Spleen (tissue), 11 donors: ENCODE results near the gene HTR4. TPM values are rescaled to one million over a fixed set of nuclear protein-coding genes. Genes with fewer than 3 reads are reported as not detected.

ENCODE experiments used
- DNase-seq: peaks from one replicate; pipeline ENCODE4 v3.0.0-alpha.2; 2020
- H3K27ac ChIP-seq, 8 donors: fragments of 200-600 bp; sonication (generic) in 7 of 8; 1 replicate in 4 of 8; 2 replicates in 4 of 8; pipeline versions ENCODE4 v1.5.0 to v1.8.0; 2016 to 2021; ENCODE audit warnings: inconsistent platforms in 4 of 8, mild to moderate bottlenecking in 4 of 8, moderate library complexity in 1 of 8
- H3K27me3 ChIP-seq, 7 donors: fragments of 200-600 bp; sonication (generic) in 6 of 7; replicated peaks in 1 of 7; 1 replicate in 4 of 7; 2 replicates in 3 of 7; pipeline versions ENCODE4 v1.5.0 to v1.8.0; 2016 to 2021; ENCODE audit warnings: inconsistent platforms in 3 of 7, mild to moderate bottlenecking in 1 of 7
- H3K36me3 ChIP-seq, 6 donors: fragments of 200-600 bp; sonication (generic) in 5 of 6; 1 replicate in 4 of 6; 2 replicates in 2 of 6; pipeline versions ENCODE4 v1.5.0 to v1.8.0; 2016 to 2021; ENCODE audit warnings: inconsistent platforms in 2 of 6
- H3K4me1 ChIP-seq, 6 donors: fragments of 200-600 bp; sonication (generic) in 5 of 6; 1 replicate in 3 of 6; 2 replicates in 3 of 6; pipeline versions ENCODE4 v1.5.0 to v1.8.0; 2016 to 2021; ENCODE audit warnings: inconsistent platforms in 3 of 6
- H3K4me3 ChIP-seq, 8 donors: fragments of 200-600 bp; sonication (generic) in 7 of 8; 1 replicate in 4 of 8; 2 replicates in 4 of 8; pipeline versions ENCODE4 v1.5.0 to v1.8.0; 2016 to 2021; ENCODE audit warnings: inconsistent platforms in 4 of 8, mild to moderate bottlenecking in 4 of 8, moderate library complexity in 2 of 8
- H3K9me3 ChIP-seq, 8 donors: fragments of 200-600 bp; sonication (generic) in 7 of 8; 1 replicate in 4 of 8; 2 replicates in 4 of 8; pipeline versions ENCODE4 v1.5.0 to v1.8.0; 2016 to 2021; ENCODE audit warnings: inconsistent platforms in 4 of 8
- POLR2A ChIP-seq, 3 donors: fragments of 450-650 bp; IDR thresholded peaks; one replicate each; pipeline ENCODE4 v1.5.1; 2017; ENCODE audit warnings: antibody characterized with exemption in 3 of 3, mild to moderate bottlenecking in 1 of 3
- POLR2AphosphoS5 ChIP-seq, 3 donors: sonication (generic); formaldehyde crosslinking; IDR thresholded peaks; one replicate each; pipeline ENCODE4 v1.5.1; 2017; ENCODE audit warnings: antibody characterized with exemption in 3 of 3
- WGBS, 5 donors: extraction: QIAGEN DNeasy Blood & Tissue Kit in 3 of 5; methylation state at CpG; one replicate each; pipeline versions ENCODE4 v1.1.5 to v1.1.7; 2013 to 2018; 5-methylcytosine and 5-hydroxymethylcytosine counted together
- intact Hi-C: fragments of 100-400 bp; cut with DNase I; formaldehyde crosslinking; loops from one replicate; pipeline ENCODE4 v1.15.0; 2023; ENCODE audit warnings: low total_unique reads
- polyA plus RNA-seq, 3 donors: library from polyadenylated mRNA; stranded (reverse); fragments of 200-250 nt; gene quantifications; one replicate each; pipeline ENCODE4 v1.2.1, GENCODE V29; 2013
- total RNA-seq, 7 donors: library from RNA; depleted of rRNA in 3 of 7; stranded (reverse); fragments of >200 nt in 3 of 7; fragmentation: NEBNext Ultra II Directional in 4 of 7; extraction: Animal tissue kit (Norgen Biotek cat#: 25700) in 4 of 7; gene quantifications; one replicate each; pipeline versions ENCODE4 v1.1.0 to v1.2.1, GENCODE V29; 2016 to 2021
- TF ChIP-seq, protein P1 (sequence below), 11 experiments: fragments of 200-600 bp in 7 of 11; fragments of 450-650 bp in 4 of 11; sonication (generic) in 4 of 11; IDR thresholded peaks in 8 of 11; conservative IDR thresholded peaks in 3 of 11; 1 replicate in 7 of 11; 2 replicates in 4 of 11; pipeline versions ENCODE4 v1.4.0 to v1.8.0; 2016 to 2021; ENCODE audit warnings: antibody characterized with exemption in 11 of 11, inconsistent platforms in 4 of 11, mild to moderate bottlenecking in 1 of 11
- donor health status: healthy with polysubstance abuse.
- donor health status: DM: no; HTN: no; CAD: no; lungs with moderate emphysema.
- donor health status: DM: no; HTN: no; CAD: no.
- donor health status: Bipolar disorder and iron deficiency.
- donor health status: healthy.
- donor health status: DM: no; HTN: no; CAD: no.
- donor health status: DM: yes; HTN: yes; CAD: no.

Gene HTR4
- total and polyA plus RNA-seq, 10 donors, result 0.03 to 0.79 (median 0.41) TPM; not detected in 5

DNA sequence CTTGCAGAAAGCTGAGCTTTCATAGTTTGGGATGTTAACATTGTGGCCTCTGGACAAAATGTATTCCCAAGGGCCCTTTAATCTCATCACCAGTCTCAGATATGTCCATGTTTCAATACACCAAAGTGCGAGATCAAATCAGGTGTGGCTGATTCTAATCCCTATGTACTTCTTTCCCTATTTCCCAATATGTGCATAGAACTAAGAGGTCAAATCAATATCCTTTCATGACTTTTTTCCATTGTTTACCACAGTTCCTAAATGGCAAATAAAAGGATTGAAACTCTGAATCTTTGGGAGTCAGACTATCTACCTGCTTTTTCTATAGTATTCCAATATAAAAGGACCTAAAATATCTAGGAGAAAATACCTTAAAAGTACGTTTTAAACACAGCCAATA, 165.6 kb downstream of the HTR4 start:
- intact Hi-C loops, result no loop called here

DNA sequence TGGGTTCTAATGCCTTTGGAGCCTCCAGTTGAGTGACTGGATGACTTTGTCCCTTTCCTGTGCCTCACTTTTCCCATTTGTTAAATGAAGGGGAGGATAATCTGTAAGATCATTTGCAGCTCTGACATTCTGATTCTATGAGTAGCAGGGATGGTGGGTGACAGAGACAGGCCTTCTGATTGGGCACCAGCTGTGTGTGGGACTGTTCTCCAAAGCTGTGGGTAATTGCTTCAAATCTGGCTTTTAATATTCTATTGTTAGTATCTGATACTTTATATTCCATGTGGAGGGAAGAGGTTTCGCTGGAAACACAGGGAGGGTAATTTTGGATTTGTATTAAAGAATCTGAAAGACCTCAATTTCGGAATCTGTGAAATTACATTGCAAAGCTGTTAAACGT, 167.9 kb downstream of the HTR4 start:
- H3K27me3 ChIP-seq, result peaks cover 0 to 27% (median 0%) of the 10 kb centered on the region in 7 donors
- no peak overlapping the region for H3K27ac ChIP-seq
- no peaks in the 10 kb centered on the region for H3K36me3 ChIP-seq
- no peak overlapping the region for H3K4me3 ChIP-seq
- peaks cover 0 to 7% (median 3%) of the 10 kb centered on the region in 6 donors for H3K4me1 ChIP-seq
- TF ChIP-seq POLR2A (IDR thresholded peaks at IDR 0.05) (no peak), POLR2AphosphoS5 (IDR thresholded peaks at IDR 0.05) (no peak)
- TF ChIP-seq, protein P1, sequence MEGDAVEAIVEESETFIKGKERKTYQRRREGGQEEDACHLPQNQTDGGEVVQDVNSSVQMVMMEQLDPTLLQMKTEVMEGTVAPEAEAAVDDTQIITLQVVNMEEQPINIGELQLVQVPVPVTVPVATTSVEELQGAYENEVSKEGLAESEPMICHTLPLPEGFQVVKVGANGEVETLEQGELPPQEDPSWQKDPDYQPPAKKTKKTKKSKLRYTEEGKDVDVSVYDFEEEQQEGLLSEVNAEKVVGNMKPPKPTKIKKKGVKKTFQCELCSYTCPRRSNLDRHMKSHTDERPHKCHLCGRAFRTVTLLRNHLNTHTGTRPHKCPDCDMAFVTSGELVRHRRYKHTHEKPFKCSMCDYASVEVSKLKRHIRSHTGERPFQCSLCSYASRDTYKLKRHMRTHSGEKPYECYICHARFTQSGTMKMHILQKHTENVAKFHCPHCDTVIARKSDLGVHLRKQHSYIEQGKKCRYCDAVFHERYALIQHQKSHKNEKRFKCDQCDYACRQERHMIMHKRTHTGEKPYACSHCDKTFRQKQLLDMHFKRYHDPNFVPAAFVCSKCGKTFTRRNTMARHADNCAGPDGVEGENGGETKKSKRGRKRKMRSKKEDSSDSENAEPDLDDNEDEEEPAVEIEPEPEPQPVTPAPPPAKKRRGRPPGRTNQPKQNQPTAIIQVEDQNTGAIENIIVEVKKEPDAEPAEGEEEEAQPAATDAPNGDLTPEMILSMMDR (IDR thresholded peaks at IDR 0.05 in 8 of 11, conservative IDR thresholded peaks at IDR 0.05 in 3 of 11), result no peak
- H3K9me3 ChIP-seq, result no peaks in the 10 kb centered on the region
- no peak for DNase-seq
- intact Hi-C loops, result no loop called here
- 74 to 90% (median 81%) methylated on average over 3 of the region's 3 CpGs for WGBS, 5 donors

More for the DNA sequence above, 165.6 kb downstream of the HTR4 start:
- Histone ChIP-seq H3K4me3 (no peak overlapping the region), H3K27me3 (peaks cover 0 to 12% (median 0%) of the 10 kb centered on the region in 7 donors), H3K9me3 (no peaks in the 10 kb centered on the region), H3K4me1 (no peaks in the 10 kb centered on the region), H3K36me3 (no peaks in the 10 kb centered on the region), H3K27ac (no peak overlapping the region)
- DNase-seq, result no peak
- 60 to 80% (median 76%) methylated on average over 2 of the region's 2 CpGs for WGBS, 5 donors
- TF ChIP-seq POLR2A (IDR thresholded peaks at IDR 0.05), result no peak
- TF ChIP-seq, protein P1 (IDR thresholded peaks at IDR 0.05 in 8 of 11, conservative IDR thresholded peaks at IDR 0.05 in 3 of 11), result no peak
- TF ChIP-seq POLR2AphosphoS5 (IDR thresholded peaks at IDR 0.05), result no peak

DNA sequence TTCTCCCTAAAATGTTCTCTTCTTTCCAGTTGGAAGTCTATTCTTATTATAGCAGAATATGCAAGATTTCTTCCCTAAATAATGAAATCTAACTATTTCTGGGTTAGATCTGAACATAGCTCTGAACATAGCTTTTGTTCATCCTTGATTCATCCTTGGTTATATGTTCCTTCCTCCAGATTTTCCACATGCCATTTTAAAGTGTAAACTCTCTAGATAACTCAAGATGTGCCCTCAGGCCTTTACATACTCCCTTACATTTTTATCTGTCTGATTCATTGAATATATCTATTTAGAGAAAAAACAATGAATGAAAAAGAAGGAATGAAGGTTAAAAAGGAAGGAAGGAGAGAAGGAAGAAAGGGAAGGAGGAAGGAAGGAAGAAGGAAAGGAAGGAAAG, 169.7 kb downstream of the HTR4 start:
- Histone ChIP-seq H3K27ac (no peak overlapping the region), H3K4me3 (no peak overlapping the region), H3K27me3 (peaks cover 0 to 35% (median 0%) of the 10 kb centered on the region in 7 donors), H3K36me3 (no peaks in the 10 kb centered on the region), H3K9me3 (no peaks in the 10 kb centered on the region), H3K4me1 (peaks cover 0 to 7% (median 3%) of the 10 kb centered on the region in 6 donors)
- intact Hi-C loops, result no loop called here
- DNase-seq, result no peak
- TF ChIP-seq POLR2A (IDR thresholded peaks at IDR 0.05) (no peak), POLR2AphosphoS5 (IDR thresholded peaks at IDR 0.05) (no peak)
- TF ChIP-seq, protein P1 (IDR thresholded peaks at IDR 0.05 in 8 of 11, conservative IDR thresholded peaks at IDR 0.05 in 3 of 11), result no peak

DNA sequence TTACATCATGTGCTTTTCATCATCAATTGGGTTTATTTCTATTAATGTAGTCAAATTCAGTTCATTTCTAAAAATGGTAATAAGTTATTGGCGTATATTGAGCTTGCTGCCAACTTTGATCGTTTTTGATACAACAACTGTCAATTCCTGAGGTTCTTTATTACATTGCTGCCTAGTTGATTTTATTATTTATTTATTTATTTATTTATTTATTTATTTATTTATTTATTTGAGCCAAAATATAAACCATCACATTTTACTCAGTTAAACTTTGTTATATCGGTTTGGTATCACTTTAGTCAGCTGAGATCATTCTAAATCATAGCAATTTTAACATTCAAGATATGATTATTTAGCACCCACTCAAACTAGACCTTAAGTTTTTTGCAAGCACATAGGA, 170.6 kb downstream of the HTR4 start:
- TF ChIP-seq POLR2AphosphoS5 (IDR thresholded peaks at IDR 0.05), result no peak
- TF ChIP-seq, protein P1 (IDR thresholded peaks at IDR 0.05 in 8 of 11, conservative IDR thresholded peaks at IDR 0.05 in 3 of 11), result no peak
- no peak for TF ChIP-seq POLR2A (IDR thresholded peaks at IDR 0.05)
- no peak overlapping the region for H3K27ac ChIP-seq
- H3K4me3 ChIP-seq, result no peak overlapping the region
- H3K9me3 ChIP-seq, result no peaks in the 10 kb centered on the region
- no peaks in the 10 kb centered on the region for H3K36me3 ChIP-seq
- no peak for DNase-seq
- peaks cover 0 to 7% (median 3%) of the 10 kb centered on the region in 6 donors for H3K4me1 ChIP-seq
- intact Hi-C loops, result no loop called here
- H3K27me3 ChIP-seq, result peaks cover 0 to 44% (median 0%) of the 10 kb centered on the region in 7 donors
- WGBS, 5 donors, result 89 to 96% (median 92%) methylated on average over 3 of the region's 3 CpGs
